ENCODE data around the gene LITAF. TPM values are rescaled to one million over a fixed set of nuclear protein-coding genes. Genes with fewer than 3 reads are reported as not detected.
"Not testable (repeated sequence)": the region's sequence is repeated elsewhere in the genome, so short reads cannot be mapped to it uniquely, and the experiment has no call there.

Gene LITAF
- total RNA-seq, 1 experiment from 2014 or later: 84.2 TPM

GRCh38 chr16:11604783-11605563 is 18.3 kb upstream of the LITAF start:
- Histone ChIP-seq H2AFZ (ENCODE audit: low read depth, low read length, poor library complexity, severe bottlenecking) (no peak overlapping the region), H3K27ac (ENCODE audit: low read depth, low read length) (no peak overlapping the region), H3K4me1 (ENCODE audit: control insufficient read depth in 1 of 2, insufficient read depth in 2 of 2, low read length in 2 of 2) (peaks cover 0 to 8% of the 10 kb centered on the region in 2 experiments; a peak in 2 of 4 replicates), H4K20me1 (ENCODE audit: insufficient read depth) (no peaks in the 10 kb centered on the region), H3K4me2 (ENCODE audit: low read length) (no peak overlapping the region), H3K27me3 (ENCODE audit: insufficient read depth, low read length) (no peaks in the 10 kb centered on the region), H3K9me2 (ENCODE audit: insufficient read depth) (no peaks in the 10 kb centered on the region), H3K36me3 (ENCODE audit: control insufficient read depth in 1 of 2, insufficient read depth in 2 of 2, low read length in 2 of 2) (no peaks in the 10 kb centered on the region), H3K79me2 (ENCODE audit: insufficient read depth, low read length) (no peaks in the 10 kb centered on the region), H3K4me3 (replicated peaks in 1 of 2; ENCODE audit: low read depth in 1 of 2, low read length in 2 of 2) (no peak overlapping the region), H3K9me3 (ENCODE audit: control insufficient read depth in 1 of 2, insufficient read depth in 1 of 2, low read depth in 1 of 2, low read length in 2 of 2) (no peaks in the 10 kb centered on the region), H3K9ac (ENCODE audit: low read length) (no peak overlapping the region)
- no peak for ATAC-seq
- DNase-seq (ENCODE audit: low read depth, low spot score): no peak
- no peak for TF ChIP-seq ZFX (IDR thresholded peaks at IDR 0.05)
- RAD21 ChIA-PET (ENCODE audit: low non-redundant PET in 1 of 2, low total read pairs in 2 of 2, uncharacterized antibody in 2 of 2, unreplicated experiment in 2 of 2): no interaction called here
- POLR2A ChIA-PET: no interaction called here
- no TSS peak for BruUV-seq (replicated peaks)
- CTCF ChIA-PET: no interaction called here
- intact Hi-C loops (cut with micrococcal nuclease): no loop called here

DNA sequence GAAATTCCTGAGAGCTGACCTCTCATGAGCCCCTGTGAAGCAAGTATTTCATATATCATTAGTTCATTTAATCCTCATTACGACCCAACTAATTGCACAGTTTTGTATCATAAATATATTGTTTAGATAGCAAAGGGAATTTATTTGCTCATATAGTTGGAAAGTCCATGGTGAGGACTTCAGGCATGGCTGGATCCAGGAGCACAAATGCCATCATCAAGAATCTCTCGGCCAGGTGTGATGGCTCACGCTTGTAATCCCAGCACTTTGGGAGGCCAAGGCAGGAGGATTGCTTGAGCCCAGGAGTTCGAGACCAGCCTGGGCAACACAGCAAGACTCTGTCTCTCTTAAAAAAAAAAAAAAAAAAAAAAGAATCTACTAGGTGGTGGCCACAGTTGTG is 17.6 kb upstream of the LITAF start:
- H3K9me2 ChIP-seq (ENCODE audit: insufficient read depth); H3K9ac ChIP-seq (ENCODE audit: low read length); intact Hi-C loops (cut with micrococcal nuclease); H3K79me2 ChIP-seq (ENCODE audit: insufficient read depth, low read length); H3K4me3 ChIP-seq (replicated peaks in 1 of 2; ENCODE audit: low read depth in 1 of 2, low read length in 2 of 2); RAD21 ChIA-PET (ENCODE audit: low non-redundant PET in 1 of 2, low total read pairs in 2 of 2, uncharacterized antibody in 2 of 2, unreplicated experiment in 2 of 2); H3K27me3 ChIP-seq (ENCODE audit: insufficient read depth, low read length); ATAC-seq; H2AFZ ChIP-seq (ENCODE audit: low read depth, low read length, poor library complexity, severe bottlenecking); H3K9me3 ChIP-seq (ENCODE audit: control insufficient read depth in 1 of 2, insufficient read depth in 1 of 2, low read depth in 1 of 2, low read length in 2 of 2); H3K4me1 ChIP-seq (ENCODE audit: control insufficient read depth in 1 of 2, insufficient read depth in 2 of 2, low read length in 2 of 2); DNase-seq (ENCODE audit: low read depth, low spot score); H4K20me1 ChIP-seq (ENCODE audit: insufficient read depth); CTCF ChIA-PET; H3K36me3 ChIP-seq (ENCODE audit: control insufficient read depth in 1 of 2, insufficient read depth in 2 of 2, low read length in 2 of 2); BruUV-seq (replicated peaks); POLR2A ChIA-PET; H3K27ac ChIP-seq (ENCODE audit: low read depth, low read length): not testable (repeated sequence)
- peak overlapping the region; percentile 15; the same call in 1 of the 2 replicates for H3K4me2 ChIP-seq (ENCODE audit: low read length)

- RAD21 ChIA-PET (ENCODE audit: low non-redundant PET in 1 of 2, low total read pairs in 2 of 2, uncharacterized antibody in 2 of 2, unreplicated experiment in 2 of 2): no interaction called here
- no peak overlapping the region for H3K9ac ChIP-seq (ENCODE audit: low read length)
- no peak for TF ChIP-seq POLR2AphosphoS5 (IDR thresholded peaks at IDR 0.05; ENCODE audit: low read depth, low read length)
- TF ChIP-seq JUND (IDR thresholded peaks at IDR 0.05): no peak
- TF ChIP-seq FOSL1 (IDR thresholded peaks at IDR 0.05; ENCODE audit: low read depth): no peak
- no peak for TF ChIP-seq YY1 (IDR thresholded peaks at IDR 0.05; ENCODE audit: extremely low read depth, insufficient replicate concordance, low read depth, low read length)
- TF ChIP-seq SRF (IDR thresholded peaks at IDR 0.05; ENCODE audit: low read depth): no peak
- no peak for TF ChIP-seq TCF7L2 (IDR thresholded peaks at IDR 0.05; ENCODE audit: borderline replicate concordance, extremely low read depth, insufficient read depth, insufficient read length)
- TF ChIP-seq EZH2 (IDR thresholded peaks at IDR 0.05): no peak
- no peak for TF ChIP-seq MAX (IDR thresholded peaks at IDR 0.05)
- TF ChIP-seq, protein P1, sequence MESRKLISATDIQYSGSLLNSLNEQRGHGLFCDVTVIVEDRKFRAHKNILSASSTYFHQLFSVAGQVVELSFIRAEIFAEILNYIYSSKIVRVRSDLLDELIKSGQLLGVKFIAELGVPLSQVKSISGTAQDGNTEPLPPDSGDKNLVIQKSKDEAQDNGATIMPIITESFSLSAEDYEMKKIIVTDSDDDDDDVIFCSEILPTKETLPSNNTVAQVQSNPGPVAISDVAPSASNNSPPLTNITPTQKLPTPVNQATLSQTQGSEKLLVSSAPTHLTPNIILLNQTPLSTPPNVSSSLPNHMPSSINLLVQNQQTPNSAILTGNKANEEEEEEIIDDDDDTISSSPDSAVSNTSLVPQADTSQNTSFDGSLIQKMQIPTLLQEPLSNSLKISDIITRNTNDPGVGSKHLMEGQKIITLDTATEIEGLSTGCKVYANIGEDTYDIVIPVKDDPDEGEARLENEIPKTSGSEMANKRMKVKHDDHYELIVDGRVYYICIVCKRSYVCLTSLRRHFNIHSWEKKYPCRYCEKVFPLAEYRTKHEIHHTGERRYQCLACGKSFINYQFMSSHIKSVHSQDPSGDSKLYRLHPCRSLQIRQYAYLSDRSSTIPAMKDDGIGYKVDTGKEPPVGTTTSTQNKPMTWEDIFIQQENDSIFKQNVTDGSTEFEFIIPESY (IDR thresholded peaks at IDR 0.05; ENCODE audit: extremely low read depth, insufficient replicate concordance, low read length): no peak
- TF ChIP-seq EGR1 (IDR thresholded peaks at IDR 0.05; ENCODE audit: low read depth): no peak
- no peak for TF ChIP-seq SP1 (IDR thresholded peaks at IDR 0.05; ENCODE audit: low read depth)
- no peak for TF ChIP-seq POLR2A (IDR thresholded peaks at IDR 0.05; ENCODE audit: borderline replicate concordance, extremely low read depth, insufficient read depth, insufficient read length)
Observed at GRCh38 chr16:11603331-11603750, 16.6 kb upstream of the LITAF start.

More at GRCh38 chr16:11603331-11603750, 16.6 kb upstream of the LITAF start:
- intact Hi-C loops (cut with micrococcal nuclease): no loop called here
- Histone ChIP-seq H4K20me1 (ENCODE audit: insufficient read depth) (no peaks in the 10 kb centered on the region), H3K9me3 (ENCODE audit: control insufficient read depth in 1 of 2, insufficient read depth in 1 of 2, low read depth in 1 of 2, low read length in 2 of 2) (no peaks in the 10 kb centered on the region), H3K4me3 (replicated peaks in 1 of 2; ENCODE audit: low read depth in 1 of 2, low read length in 2 of 2) (no peak overlapping the region), H3K36me3 (ENCODE audit: control insufficient read depth in 1 of 2, insufficient read depth in 2 of 2, low read length in 2 of 2) (no peaks in the 10 kb centered on the region), H2AFZ (ENCODE audit: low read depth, low read length, poor library complexity, severe bottlenecking) (no peak overlapping the region), H3K4me2 (ENCODE audit: low read length) (no peak overlapping the region), H3K79me2 (ENCODE audit: insufficient read depth, low read length) (no peaks in the 10 kb centered on the region), H3K27ac (ENCODE audit: low read depth, low read length) (no peak overlapping the region), H3K4me1 (ENCODE audit: control insufficient read depth in 1 of 2, insufficient read depth in 2 of 2, low read length in 2 of 2) (peaks cover 0 to 8% of the 10 kb centered on the region in 2 experiments; a peak in 2 of 4 replicates), H3K9me2 (ENCODE audit: insufficient read depth) (no peaks in the 10 kb centered on the region), H3K27me3 (ENCODE audit: insufficient read depth, low read length) (no peaks in the 10 kb centered on the region)
- ATAC-seq: no peak
- ChIA-PET CTCF (no interaction called here), POLR2A (no interaction called here)
- no peak for DNase-seq (ENCODE audit: low read depth, low spot score)
- no TSS peak for BruUV-seq (replicated peaks)

All from HCT116 (cell line).